Esophagus muscularis mucosa (tissue), 4 donors: ENCODE results near the gene UPK1B.

Source experiments
- EP300 ChIP-seq: sonication (generic); formaldehyde crosslinking; IDR thresholded peaks from one replicate; pipeline ENCODE4 v1.6.1; 2017; ENCODE audit warnings: antibody characterized with exemption
- POLR2A ChIP-seq: fragments of 450-650 bp; IDR thresholded peaks from one replicate; pipeline ENCODE4 v1.6.1; 2017; ENCODE audit warnings: antibody characterized with exemption, moderate library complexity, mild to moderate bottlenecking, low read depth
- POLR2AphosphoS5 ChIP-seq, 2 donors: sonication (generic); formaldehyde crosslinking; IDR thresholded peaks; one replicate each; pipeline ENCODE4 v1.6.1; 2017; ENCODE audit warnings: antibody characterized with exemption in 2 of 2
- TF ChIP-seq, protein P1 (sequence below), 3 experiments: fragments of 200-600 bp in 2 of 3; fragments of 450-650 bp in 1 of 3; sonication (generic) in 2 of 3; IDR thresholded peaks; one replicate each; pipeline ENCODE4 v1.5.1; 2017 to 2019; ENCODE audit warnings: antibody characterized with exemption in 3 of 3, mild to moderate bottlenecking in 2 of 3, moderate library complexity in 1 of 3

DNA sequence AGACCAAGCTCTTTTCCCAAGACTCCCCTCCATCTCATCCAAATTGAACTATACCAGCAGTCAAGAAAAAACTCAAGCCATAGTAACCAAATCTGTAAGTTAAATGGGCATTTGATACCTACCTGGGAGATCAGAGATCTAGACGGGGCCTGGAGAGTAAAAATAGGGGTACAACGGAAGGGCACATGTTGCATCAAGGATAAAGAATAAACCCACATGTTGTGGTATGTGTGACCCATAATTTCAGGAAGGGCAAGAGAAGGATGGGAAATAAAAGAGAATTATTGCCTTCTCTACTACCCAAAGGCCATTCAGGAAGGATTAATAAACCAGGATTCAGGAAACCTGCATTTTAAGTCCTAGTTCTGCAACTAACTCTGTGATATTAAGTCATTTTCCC is 25.9 kb upstream of the UPK1B start:
- TF ChIP-seq, protein P1, sequence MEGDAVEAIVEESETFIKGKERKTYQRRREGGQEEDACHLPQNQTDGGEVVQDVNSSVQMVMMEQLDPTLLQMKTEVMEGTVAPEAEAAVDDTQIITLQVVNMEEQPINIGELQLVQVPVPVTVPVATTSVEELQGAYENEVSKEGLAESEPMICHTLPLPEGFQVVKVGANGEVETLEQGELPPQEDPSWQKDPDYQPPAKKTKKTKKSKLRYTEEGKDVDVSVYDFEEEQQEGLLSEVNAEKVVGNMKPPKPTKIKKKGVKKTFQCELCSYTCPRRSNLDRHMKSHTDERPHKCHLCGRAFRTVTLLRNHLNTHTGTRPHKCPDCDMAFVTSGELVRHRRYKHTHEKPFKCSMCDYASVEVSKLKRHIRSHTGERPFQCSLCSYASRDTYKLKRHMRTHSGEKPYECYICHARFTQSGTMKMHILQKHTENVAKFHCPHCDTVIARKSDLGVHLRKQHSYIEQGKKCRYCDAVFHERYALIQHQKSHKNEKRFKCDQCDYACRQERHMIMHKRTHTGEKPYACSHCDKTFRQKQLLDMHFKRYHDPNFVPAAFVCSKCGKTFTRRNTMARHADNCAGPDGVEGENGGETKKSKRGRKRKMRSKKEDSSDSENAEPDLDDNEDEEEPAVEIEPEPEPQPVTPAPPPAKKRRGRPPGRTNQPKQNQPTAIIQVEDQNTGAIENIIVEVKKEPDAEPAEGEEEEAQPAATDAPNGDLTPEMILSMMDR (IDR thresholded peaks at IDR 0.05) = no peak
- TF ChIP-seq POLR2AphosphoS5 (IDR thresholded peaks at IDR 0.05) = no peak
- TF ChIP-seq POLR2A = no peak
- TF ChIP-seq EP300 = no peak
